DOHH2 (cell line): Measurements from ENCODE around the gene SCAMP3.

ENCODE experiments used
- H3F3A ChIP-seq: fragments of 200-600 bp; sonication (generic), shearing (Covaris generic); 2 replicates; pipeline ENCODE4 v1.6.0; 2016; ENCODE audit warnings: antibody characterized with exemption, mild to moderate bottlenecking; ENCODE audit not compliant: control insufficient read depth, insufficient read depth
- H3K27ac ChIP-seq: fragments of 200-600 bp; sonication (generic); 2 replicates; pipeline ENCODE4 v1.5.1; 2014; ENCODE audit warnings: low read depth, mild to moderate bottlenecking, low read length, moderate library complexity
- H3K27me3 ChIP-seq: fragments of 200-600 bp; sonication (generic); 2 replicates; pipeline ENCODE4 v1.6.1; 2014; ENCODE audit warnings: mild to moderate bottlenecking, low read length, mixed read lengths; ENCODE audit not compliant: control insufficient read depth
- H3K36me3 ChIP-seq: fragments of 200-600 bp; sonication (generic); 2 replicates; pipeline ENCODE4 v1.6.1; 2014; ENCODE audit warnings: mild to moderate bottlenecking, low read length, moderate library complexity, mixed read lengths; ENCODE audit not compliant: control insufficient read depth
- H3K4me1 ChIP-seq: fragments of 200-600 bp; sonication (generic); 2 replicates; pipeline ENCODE4 v1.6.1; 2014; ENCODE audit warnings: mild to moderate bottlenecking, low read length, mixed read lengths; ENCODE audit not compliant: control insufficient read depth
- H3K4me2 ChIP-seq: fragments of 200-600 bp; sonication (generic); 2 replicates; pipeline ENCODE4 v1.6.0; 2014; ENCODE audit warnings: mild to moderate bottlenecking, low read length, moderate library complexity
- H3K4me3 ChIP-seq: fragments of 200-600 bp; sonication (generic); 2 replicates; pipeline ENCODE4 v1.5.1; 2014; ENCODE audit warnings: mild to moderate bottlenecking, low read length, mixed read lengths
- H3K79me2 ChIP-seq: fragments of 200-600 bp; sonication (generic); 2 replicates; pipeline ENCODE4 v1.6.1; 2014; ENCODE audit warnings: mild to moderate bottlenecking, low read length, mixed read lengths; ENCODE audit not compliant: control insufficient read depth
- H3K9me2 ChIP-seq: fragments of 200-600 bp; sonication (generic); replicated peaks from 2 replicates; pipeline ENCODE4 v1.6.1; 2014; ENCODE audit warnings: mild to moderate bottlenecking, low read length, mixed read lengths; ENCODE audit not compliant: control insufficient read depth
- H3K9me3 ChIP-seq: fragments of 200-600 bp; sonication (generic); 2 replicates; pipeline ENCODE4 v1.6.1; 2014; ENCODE audit warnings: antibody characterized with exemption, low read length, mixed read lengths; ENCODE audit not compliant: control insufficient read depth, insufficient read depth
- H4K20me1 ChIP-seq: fragments of 200-600 bp; sonication (generic); 2 replicates; pipeline ENCODE4 v1.6.0; 2014; ENCODE audit warnings: low read depth, mild to moderate bottlenecking, antibody characterized with exemption, low read length, moderate library complexity; ENCODE audit not compliant: control insufficient read depth, insufficient read depth
- EZH2phosphoT487 ChIP-seq: fragments of 200-600 bp; sonication (generic); IDR thresholded peaks from 2 replicates; pipeline ENCODE4 v1.6.1; 2017; ENCODE audit warnings: borderline replicate concordance, mild to moderate bottlenecking, antibody characterized with exemption, low read length, moderate library complexity, mixed read lengths
- TF ChIP-seq, protein P1 (sequence below): fragments of 200-600 bp; sonication (generic); IDR thresholded peaks from one replicate; pipeline ENCODE4 v1.5.1; 2014; ENCODE audit warnings: antibody characterized with exemption, mild to moderate bottlenecking, low read depth, low read length; ENCODE audit not compliant: poor library complexity, severe bottlenecking

SCAMP3 gene

DNA sequence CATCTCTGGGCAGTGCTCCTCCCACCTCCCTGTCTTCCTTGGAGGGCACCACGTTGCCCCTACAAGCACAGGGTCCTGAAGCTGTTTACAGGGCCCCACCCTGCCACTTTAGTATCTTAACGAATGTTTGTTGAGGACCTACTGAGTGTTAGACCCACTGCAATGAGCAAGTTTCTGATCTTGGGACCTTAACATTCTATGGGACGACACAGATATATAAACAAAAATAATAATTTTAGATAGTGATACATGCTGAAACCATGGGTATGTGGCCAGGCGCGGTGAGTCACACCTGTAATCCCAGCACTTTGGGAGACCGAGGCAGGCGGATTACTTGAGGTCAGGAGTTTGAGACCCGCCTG lies 17.0 kb downstream of the SCAMP3 start:
- Histone ChIP-seq H4K20me1 (no peaks in the 10 kb centered on the region), H3K4me3 (peak overlapping the region; percentile 84), H3K4me1 (peaks cover 41% of the 10 kb centered on the region), H3K9me3 (no peaks in the 10 kb centered on the region), H3F3A (peaks cover 5% of the 10 kb centered on the region; the same call in 1 of the 2 replicates), H3K9me2 (no peaks in the 10 kb centered on the region), H3K4me2 (peak overlapping the region; percentile 97), H3K79me2 (peaks cover 26% of the 10 kb centered on the region), H3K36me3 (peaks cover 14% of the 10 kb centered on the region), H3K27ac (peak overlapping the region; percentile 71), H3K27me3 (no peaks in the 10 kb centered on the region)
- TF ChIP-seq, protein P1, sequence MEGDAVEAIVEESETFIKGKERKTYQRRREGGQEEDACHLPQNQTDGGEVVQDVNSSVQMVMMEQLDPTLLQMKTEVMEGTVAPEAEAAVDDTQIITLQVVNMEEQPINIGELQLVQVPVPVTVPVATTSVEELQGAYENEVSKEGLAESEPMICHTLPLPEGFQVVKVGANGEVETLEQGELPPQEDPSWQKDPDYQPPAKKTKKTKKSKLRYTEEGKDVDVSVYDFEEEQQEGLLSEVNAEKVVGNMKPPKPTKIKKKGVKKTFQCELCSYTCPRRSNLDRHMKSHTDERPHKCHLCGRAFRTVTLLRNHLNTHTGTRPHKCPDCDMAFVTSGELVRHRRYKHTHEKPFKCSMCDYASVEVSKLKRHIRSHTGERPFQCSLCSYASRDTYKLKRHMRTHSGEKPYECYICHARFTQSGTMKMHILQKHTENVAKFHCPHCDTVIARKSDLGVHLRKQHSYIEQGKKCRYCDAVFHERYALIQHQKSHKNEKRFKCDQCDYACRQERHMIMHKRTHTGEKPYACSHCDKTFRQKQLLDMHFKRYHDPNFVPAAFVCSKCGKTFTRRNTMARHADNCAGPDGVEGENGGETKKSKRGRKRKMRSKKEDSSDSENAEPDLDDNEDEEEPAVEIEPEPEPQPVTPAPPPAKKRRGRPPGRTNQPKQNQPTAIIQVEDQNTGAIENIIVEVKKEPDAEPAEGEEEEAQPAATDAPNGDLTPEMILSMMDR = no peak
- no peak for TF ChIP-seq EZH2phosphoT487

DNA sequence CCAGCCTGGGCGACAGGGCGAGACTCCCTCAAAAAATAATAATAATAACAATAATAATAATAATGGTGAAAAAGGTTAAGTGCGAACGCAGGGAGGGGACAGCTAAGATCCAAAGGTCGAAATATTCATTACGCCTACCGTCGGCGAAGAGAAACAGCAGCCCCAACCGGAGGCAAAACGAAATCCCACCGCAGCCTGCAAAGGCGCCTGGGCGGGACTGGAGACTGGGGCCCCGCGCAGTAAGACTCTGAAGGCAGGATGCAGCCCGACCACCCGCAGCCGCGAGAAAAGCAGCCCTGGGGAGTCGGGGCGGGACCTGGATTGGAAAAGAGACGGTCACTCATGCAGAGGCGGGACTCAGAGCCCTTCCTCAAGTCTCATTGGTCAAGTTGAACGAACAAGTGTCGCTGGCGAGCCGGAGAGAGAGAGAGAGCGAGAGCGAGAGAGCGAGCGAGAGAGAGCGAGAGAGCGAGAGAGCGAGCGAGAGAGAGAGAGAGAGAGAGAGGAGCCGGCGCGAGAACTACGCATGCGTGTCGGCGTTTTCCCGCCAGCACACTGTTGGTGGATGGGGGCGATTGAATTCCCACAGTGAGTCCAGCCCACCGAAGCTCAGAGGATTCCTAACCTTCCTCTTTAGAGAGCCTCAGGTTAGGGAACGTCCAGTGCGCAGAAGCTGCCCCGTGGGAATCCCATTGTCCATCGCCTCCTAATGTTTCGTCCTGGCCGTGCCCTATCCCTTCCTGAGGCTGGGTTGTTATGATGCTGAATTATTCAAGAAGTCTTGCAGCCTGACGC lies 17.6 kb downstream of the SCAMP3 start:
- H3K27ac ChIP-seq = peak overlapping the region; percentile 71
- H3F3A ChIP-seq = 0 out of 2 replicates have a peak, but pooled peaks cover 5% of the 10 kb centered on the region
- H3K27me3 ChIP-seq = no peaks in the 10 kb centered on the region
- peaks cover 37% of the 10 kb centered on the region for H3K4me1 ChIP-seq
- peaks cover 26% of the 10 kb centered on the region for H3K79me2 ChIP-seq
- H3K4me2 ChIP-seq = peak overlapping the region; percentile 97
- peak overlapping the region; percentile 84 for H3K4me3 ChIP-seq
- H3K9me3 ChIP-seq = no peaks in the 10 kb centered on the region
- H4K20me1 ChIP-seq = no peaks in the 10 kb centered on the region
- peaks cover 14% of the 10 kb centered on the region for H3K36me3 ChIP-seq
- TF ChIP-seq, protein P1 = peak; percentile 34
- TF ChIP-seq EZH2phosphoT487 = no peak
- H3K9me2 ChIP-seq = no peaks in the 10 kb centered on the region

DNA sequence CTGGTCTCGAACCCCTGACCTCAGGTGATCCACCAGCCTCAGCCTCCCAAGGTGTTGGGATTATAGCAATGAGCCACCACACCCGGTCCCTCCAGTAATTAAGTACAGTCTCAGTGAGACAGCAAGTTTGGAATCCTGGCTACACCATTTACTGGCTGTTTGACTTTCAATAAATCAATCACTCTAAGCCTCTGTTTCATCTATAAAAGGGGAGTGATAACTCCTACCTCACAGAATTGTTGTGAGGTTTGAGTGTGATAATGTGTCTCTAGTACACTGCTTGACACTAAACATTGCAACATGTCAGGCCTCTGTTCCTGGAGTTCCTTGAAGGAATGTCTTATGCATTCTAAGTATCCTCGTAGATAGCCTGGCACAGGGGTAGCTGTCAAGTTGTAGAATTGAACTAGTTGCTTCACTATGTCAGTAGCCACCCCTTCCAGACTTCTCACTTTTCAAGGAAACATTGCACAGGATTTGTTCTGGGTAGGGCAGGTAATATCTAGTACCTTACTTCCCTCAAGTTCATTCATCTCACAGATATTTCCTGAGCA lies 19.3 kb downstream of the SCAMP3 start:
- TF ChIP-seq EZH2phosphoT487 = no peak
- TF ChIP-seq, protein P1 = no peak
- Histone ChIP-seq H3K9me3 (no peaks in the 10 kb centered on the region), H3K9me2 (no peaks in the 10 kb centered on the region), H3K27me3 (no peaks in the 10 kb centered on the region), H3K4me3 (peak overlapping the region; percentile 84), H3K36me3 (peaks cover 11% of the 10 kb centered on the region), H3K4me1 (peaks cover 37% of the 10 kb centered on the region), H3F3A (0 out of 2 replicates have a peak, but pooled peaks cover 5% of the 10 kb centered on the region), H3K4me2 (peak overlapping the region; percentile 72), H3K27ac (peak overlapping the region; percentile 71), H3K79me2 (peaks cover 26% of the 10 kb centered on the region), H4K20me1 (no peaks in the 10 kb centered on the region)
